HL-60/S4 treated with retinoic acid at 250 ng/mL for 4 days and 3 days (cell line): ENCODE results near the gene CLDN22.
"Not testable (repeated sequence)": the region's sequence is repeated elsewhere in the genome, so short reads cannot be mapped to it uniquely, and the experiment has no call there.

Source experiments
- in situ Hi-C: fragments of 300-500 bp; cut with MboI; formaldehyde crosslinking; loops from 2 replicates; pipeline ENCODE4 v1.7.0; 2022; ENCODE audit warnings: low sequenced_read_pairs

The CLDN22 gene

GRCh38 chr4:183347566-183347965 is 27.5 kb upstream of the CLDN22 start:
- in situ Hi-C loops, result no loop called here

- in situ Hi-C loops, result no loop called here
Measured at GRCh38 chr4:183347146-183347545, 27.1 kb upstream of the CLDN22 start.

- in situ Hi-C loops, result no loop called here
Measured at GRCh38 chr4:183345261-183345660, 25.2 kb upstream of the CLDN22 start.

GRCh38 chr4:183344523-183345255 is 24.6 kb upstream of the CLDN22 start:
- in situ Hi-C loops, result no loop called here

GRCh38 chr4:183343730-183344129 is 23.7 kb upstream of the CLDN22 start:
- in situ Hi-C loops, result no loop called here

GRCh38 chr4:183342541-183343533 is 22.8 kb upstream of the CLDN22 start:
- in situ Hi-C loops, result no loop called here

- in situ Hi-C loops, result no loop called here
Measured at GRCh38 chr4:183337833-183338232, 17.8 kb upstream of the CLDN22 start.

GRCh38 chr4:183337349-183337748 is 17.3 kb upstream of the CLDN22 start:
- in situ Hi-C loops, result no loop called here

- in situ Hi-C loops, result no loop called here
Measured at GRCh38 chr4:183335369-183335940, 15.4 kb upstream of the CLDN22 start.

GRCh38 chr4:183333983-183334382 is 13.9 kb upstream of the CLDN22 start:
- in situ Hi-C loops, result no loop called here

GRCh38 chr4:183333202-183333601 is 13.1 kb upstream of the CLDN22 start:
- in situ Hi-C loops, result no loop called here

- in situ Hi-C loops, result no loop called here
Measured at GRCh38 chr4:183332447-183332846, 12.4 kb upstream of the CLDN22 start.

- in situ Hi-C loops, result no loop called here
Measured at GRCh38 chr4:183330841-183331240, 10.8 kb upstream of the CLDN22 start.

GRCh38 chr4:183329954-183330742 is 10.1 kb upstream of the CLDN22 start:
- in situ Hi-C loops, result no loop called here

- in situ Hi-C loops, result no loop called here
Measured at GRCh38 chr4:183329244-183329643, 9.2 kb upstream of the CLDN22 start.

GRCh38 chr4:183328832-183329231 is 8.8 kb upstream of the CLDN22 start:
- in situ Hi-C loops, result no loop called here

GRCh38 chr4:183327827-183328226 is 7.8 kb upstream of the CLDN22 start:
- in situ Hi-C loops, result no loop called here

GRCh38 chr4:183326853-183327252 is 6.8 kb upstream of the CLDN22 start:
- in situ Hi-C loops, result no loop called here

- in situ Hi-C loops, result not testable (repeated sequence)
Measured at GRCh38 chr4:183326387-183326786, 6.3 kb upstream of the CLDN22 start.

GRCh38 chr4:183324619-183325018 is 4.5 kb upstream of the CLDN22 start:
- in situ Hi-C loops, result no loop called here

- in situ Hi-C loops, result not testable (repeated sequence)
Measured at GRCh38 chr4:183324056-183324455, 4.0 kb upstream of the CLDN22 start.
